HG03432 (cell line): ENCODE results near the gene TTLL13.
A peak's percentile ranks its signal among the peaks of the same experiment; 100 is the strongest.
"Not testable (repeated sequence)": the region's sequence is repeated elsewhere in the genome, so short reads cannot be mapped to it uniquely, and the experiment has no call there.

Experiments
- ATAC-seq: cut with Tn5 transposase; IDR thresholded peaks from one replicate; pipeline ENCODE4 v1.9.1; 2021; ENCODE audit warnings: mild to moderate bottlenecking, moderate library complexity; ENCODE audit not compliant: unreplicated experiment

TTLL13 gene

DNA sequence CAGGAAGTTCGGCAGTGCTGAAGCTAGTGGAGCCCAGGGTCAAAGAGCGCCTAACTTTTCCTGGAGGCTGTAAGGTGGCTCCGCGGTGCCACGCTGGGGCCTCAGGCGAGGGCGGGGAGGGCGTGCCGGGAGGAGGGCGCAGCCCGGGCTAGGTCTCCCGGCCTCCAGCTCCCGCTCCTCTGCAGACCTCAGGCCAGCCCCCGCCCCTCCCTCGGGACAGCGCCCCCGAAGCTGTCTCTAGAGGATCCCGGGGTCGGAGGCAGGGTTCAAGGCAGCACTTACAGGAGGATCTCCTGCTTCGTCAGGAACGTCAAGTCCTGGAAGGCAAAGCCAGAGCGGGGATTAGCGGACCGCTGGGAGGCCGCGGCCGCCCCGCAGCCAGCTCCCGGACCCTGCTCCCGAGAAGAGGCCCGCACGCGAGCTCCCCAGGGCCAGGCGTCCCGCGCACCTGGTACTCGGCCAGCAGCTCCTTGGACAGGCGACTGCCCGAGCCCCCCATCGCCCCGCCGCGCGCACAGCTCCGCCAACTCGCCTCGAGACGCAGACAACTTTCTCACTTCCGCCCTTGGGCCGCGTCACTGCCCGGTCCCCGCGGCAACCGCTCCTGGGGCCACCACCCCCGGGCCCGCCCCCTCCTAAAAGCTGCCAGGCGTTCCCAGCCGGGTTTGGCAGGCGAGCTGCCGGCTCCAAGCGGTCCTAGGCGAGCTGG, 15.8 kb upstream of the TTLL13 start, which contains the start of gene CIB1:
TSS of gene CIB1 (minus strand) at position 555 of the 709 bp plus-strand sequence. CDS start at position 499, 56 bp downstream.
- ATAC-seq = peak; percentile 85

DNA sequence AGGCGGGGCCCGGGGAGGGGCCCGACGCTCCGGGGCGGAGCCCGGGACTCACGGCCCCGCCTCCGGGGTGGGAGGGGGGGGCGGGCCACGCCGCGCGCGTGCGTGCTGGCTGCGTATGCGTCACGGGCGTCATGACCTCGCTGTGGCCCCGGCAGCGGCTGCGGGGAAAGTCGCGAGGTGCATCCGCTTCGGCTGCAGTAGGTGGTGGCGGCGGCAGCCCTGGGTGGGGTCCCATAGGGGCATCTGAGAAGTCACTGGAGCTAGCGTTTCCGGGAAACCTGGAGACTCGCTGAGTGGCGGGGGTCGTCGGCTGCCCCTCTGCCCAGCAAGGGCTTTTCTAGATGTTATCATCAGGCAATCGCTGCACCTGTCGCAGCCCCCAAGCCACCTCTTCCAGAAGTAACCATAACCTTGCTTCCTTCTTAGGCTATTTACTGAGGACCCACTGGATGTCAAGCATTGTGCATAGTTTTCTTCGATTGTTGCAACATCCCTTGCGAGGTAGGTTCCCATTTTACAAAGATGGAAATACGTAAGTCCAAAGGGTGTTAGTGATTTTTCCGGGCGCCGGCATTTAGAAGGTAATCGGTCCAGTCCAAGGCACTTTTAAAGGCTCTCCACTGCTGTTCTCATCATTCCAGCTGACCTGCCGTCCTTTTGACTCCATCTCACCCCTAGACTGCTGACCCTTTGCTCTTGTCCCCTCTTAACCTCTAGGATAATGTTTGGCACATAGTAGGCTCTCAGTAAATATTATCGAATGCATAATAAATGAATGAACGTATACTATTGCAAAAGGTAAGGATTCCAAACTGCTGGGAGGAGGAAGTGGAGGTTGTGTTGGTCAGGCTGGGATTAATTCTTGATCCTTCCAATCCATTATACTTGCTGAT, 15.0 kb upstream of the TTLL13 start, which contains the start of gene GDPGP1:
TSS of gene GDPGP1 (plus strand) at position 114 of the 893 bp plus-strand sequence. CDS start 6,700 bp downstream, outside the sequence.
- ATAC-seq = peak; percentile 69

DNA sequence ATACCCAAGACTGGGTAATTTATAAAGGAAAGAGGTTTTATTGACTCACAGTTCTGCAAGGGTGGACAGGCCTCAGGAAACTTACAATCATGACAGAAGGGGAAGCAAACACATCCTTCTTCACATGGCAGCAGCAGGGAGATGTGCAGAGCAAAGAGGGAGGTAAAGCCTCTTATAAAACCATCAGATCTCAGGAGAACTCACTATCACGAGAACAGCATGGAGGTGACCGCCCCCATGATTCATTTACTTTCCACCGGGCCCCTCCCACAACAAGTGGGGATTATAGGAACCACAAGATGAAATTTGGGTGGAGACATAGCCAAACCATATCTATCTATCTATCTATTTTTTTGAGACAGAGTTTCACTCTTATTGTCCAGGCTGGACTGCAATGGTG, 10.0 kb upstream of the TTLL13 start:
- ATAC-seq = no peak

GRCh38 chr15:90240856-90241255, 8.5 kb upstream of the TTLL13 start:
- no peak for ATAC-seq

DNA sequence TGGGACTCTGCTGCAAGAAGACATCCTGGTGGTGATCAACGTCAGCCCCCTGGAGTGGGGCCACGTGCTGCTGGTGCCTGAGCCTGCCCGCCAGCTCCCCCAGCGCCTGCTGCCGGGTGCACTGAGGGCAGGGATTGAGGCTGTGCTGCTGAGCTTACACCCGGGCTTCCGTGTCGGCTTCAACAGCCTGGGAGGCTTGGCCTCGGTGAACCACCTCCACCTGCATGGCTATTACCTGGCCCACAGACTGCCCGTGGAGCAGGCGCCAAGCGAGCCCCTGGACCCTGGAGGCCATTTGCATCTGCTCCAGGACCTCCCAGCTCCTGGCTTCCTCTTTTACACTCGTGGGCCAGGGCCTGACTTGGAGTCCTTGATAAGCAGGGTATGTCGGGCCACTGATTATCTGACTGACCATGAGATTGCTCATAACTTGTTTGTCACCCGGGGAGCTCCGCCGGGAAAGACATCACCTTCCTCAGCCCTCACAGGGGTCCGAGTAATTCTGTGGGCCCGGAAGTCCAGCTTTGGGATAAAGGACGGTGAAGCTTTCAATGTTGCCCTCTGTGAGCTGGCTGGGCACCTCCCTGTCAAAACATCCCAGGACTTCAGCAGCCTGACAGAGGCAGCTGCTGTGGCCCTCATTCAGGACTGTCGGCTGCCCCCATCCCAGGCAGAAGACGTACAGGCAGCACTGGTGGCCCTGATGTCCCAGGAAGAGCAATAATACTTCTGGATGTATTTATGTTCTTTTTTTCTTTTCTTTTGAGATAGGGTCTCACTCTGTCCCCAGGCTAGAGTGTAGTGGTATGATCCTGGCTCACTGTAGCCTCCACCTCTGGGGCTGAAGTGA, 7.8 kb upstream of the TTLL13 start:
- ATAC-seq = no peak

DNA sequence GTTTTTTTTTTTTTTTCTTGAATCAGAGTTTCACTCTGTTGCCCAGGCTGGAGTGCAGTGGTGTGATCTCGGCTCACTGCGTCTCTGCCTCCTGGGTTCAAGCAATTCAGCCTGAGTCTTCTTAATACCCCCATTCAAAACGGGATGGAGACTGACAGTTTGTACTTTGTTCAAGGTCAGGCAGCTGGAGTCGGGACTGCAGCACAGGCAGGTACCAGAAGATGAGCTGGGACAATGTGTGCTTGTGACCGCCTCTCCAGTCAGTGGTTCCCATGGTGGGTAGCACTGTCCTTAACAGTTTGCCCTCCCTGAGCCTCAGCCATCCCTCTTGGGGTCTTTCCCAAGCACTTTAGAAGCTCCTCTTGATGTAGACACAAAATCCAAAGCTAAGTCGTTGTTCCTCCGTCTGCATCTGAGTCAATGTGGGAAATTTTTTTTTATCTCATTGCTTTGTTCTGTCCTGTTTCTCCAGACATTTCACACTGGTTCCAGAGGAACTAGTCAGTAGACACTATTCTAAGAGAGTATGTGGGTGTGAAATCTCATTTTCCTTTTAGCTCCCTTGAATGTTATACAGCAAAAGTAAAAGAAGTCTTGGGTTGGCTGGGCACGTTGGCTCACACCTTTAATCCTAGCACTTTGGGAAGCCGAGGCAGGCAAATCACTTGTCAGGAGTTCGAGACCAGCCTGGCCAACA, 5.3 kb upstream of the TTLL13 start:
- ATAC-seq = no peak

- ATAC-seq = no peak
These were observed 560 bp upstream of the TTLL13 start for GRCh38 chr15:90248789-90249202.

- ATAC-seq = no peak
These were observed 8.4 kb downstream of the TTLL13 start for GRCh38 chr15:90257776-90258175.

DNA sequence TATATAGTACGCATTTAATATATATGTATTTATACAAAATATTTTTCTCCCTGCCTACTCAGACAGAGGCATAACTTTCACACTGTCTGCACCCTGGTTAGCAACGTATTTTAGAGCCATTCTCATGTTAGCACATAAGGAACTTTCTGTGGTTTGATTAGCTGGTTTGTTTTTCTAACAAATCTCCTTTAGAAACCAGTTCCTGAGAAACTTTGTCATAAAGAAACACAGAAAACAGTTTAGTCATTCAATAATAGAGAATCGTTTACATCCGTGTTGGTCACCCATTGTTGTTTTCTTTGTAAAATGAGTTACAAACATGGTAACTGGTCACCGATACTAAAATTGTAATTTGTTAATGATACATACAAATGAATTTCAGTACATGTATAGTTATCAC, 10.2 kb downstream of the TTLL13 start:
- ATAC-seq = peak; percentile 82

GRCh38 chr15:90260731-90261130, 11.4 kb downstream of the TTLL13 start:
- not testable (repeated sequence) for ATAC-seq

DNA sequence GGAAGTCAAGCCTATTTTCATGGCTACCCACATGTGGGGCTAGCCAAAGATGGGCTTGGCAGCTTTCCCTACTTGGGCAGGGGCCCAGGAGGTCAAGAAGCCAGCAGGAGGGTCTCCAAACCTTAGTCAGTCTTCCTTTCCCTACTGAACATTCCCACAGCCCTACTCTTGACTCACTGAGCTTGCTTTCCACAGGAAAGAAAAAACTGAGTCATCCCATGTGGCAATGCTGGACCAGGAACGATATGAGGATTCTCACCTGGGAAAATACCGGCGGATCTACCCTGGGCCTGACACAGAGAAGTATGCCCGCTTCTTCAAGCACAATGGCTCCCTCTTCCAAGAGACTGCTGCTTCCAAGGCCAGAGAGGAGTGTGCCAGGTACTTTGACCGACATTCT, 12.5 kb downstream of the TTLL13 start:
- ATAC-seq = no peak

DNA sequence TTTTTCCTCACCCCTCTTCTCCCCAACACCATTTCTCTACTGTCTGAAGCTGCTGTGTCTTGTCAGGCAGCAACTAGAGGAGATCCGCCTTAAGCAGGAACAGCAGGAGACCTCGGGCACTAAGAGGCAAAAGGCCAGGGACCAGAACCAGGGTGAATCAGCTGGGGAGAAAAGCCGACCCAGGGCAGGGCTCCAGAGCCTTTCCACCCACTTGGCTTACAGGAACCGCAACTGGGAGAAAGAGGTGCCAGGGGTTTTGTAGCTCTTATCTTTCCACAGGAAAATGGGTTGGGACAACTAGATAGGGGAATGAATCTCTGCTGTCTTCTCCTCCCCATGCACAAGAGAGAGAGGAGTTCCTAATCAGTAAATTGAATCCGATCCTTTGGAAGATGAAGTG, 13.1 kb downstream of the TTLL13 start:
- ATAC-seq = no peak

DNA sequence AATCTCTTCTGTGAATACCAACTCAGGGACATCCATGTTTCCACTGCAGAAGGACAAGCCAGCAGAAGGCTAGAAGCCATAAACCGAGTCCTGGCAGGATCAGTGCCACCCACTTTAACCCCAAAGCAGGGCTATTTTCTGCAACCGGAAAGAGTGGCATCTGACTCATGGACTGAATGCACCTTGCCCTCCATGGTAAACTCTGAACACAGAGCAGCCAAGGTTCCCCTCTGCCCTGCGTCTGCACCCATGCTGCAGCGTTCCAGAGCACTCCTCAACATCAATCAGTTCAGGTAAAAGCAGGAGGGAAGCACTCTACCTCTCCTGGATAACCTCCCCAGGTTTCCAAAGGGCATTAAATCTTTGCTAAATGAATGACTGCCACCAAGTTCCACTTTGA, 15.3 kb downstream of the TTLL13 start:
- ATAC-seq = no peak

- ATAC-seq = peak; percentile 92
These were observed 16.1 kb downstream of the TTLL13 start, which contains the start of gene NGRN for GRCh38 chr15:90265271-90266060. NGRN (plus strand) TSS chr15:90265672; CDS start chr15:90265713, 41 bp downstream.

DNA sequence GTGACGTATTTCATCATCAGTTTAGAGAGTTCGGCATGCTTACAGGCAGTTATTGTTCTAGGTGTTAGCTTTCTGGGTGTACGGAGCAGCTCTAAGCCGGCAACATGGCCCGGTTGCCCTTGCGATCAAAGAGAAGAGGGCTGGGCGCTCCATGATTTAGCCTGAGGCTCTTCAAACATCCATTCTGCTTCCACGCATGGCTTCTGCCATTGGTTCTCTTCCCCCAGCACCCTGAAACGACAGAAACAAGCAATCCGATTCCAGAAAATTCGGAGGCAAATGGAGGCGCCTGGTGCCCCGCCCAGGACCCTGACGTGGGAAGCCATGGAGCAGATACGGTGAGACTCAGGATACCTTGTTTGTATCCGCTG, 16.7 kb downstream of the TTLL13 start:
- no peak for ATAC-seq

GRCh38 chr15:90266485-90266884, 17.1 kb downstream of the TTLL13 start:
- no peak for ATAC-seq

DNA sequence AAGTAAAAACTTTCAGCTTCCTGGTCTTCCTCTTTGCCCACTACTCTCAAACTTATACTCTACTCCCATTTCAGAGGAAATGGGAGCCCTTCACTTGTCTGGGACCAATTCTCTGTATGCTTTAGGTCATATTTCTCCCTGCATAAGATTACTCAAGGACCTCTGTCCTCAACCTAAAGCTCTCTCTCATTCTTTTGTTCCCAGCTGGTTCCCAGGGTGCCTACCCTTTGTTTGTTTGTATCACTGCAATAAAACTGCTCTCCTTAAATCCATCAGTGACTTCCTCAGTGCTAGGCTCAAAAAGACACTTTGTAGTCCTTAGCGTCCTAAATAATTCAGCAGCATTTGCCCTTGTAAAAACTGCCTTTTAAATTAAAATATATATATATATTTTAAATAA, 19.1 kb downstream of the TTLL13 start:
- ATAC-seq = no peak

- no peak for ATAC-seq
These were observed 21.3 kb downstream of the TTLL13 start for GRCh38 chr15:90270502-90271150.
